Activated naive CD4-positive, alpha-beta T cell treated with anti-CD3 and anti-CD28 coated beads, Interleukin-2, amount 10 ng/mL, durations not matched to agents 5 hours and 36 hours (primary cell): ENCODE data around the gene FHAD1. TPM values are rescaled to one million over a fixed set of nuclear protein-coding genes. Genes with fewer than 3 reads are reported as not detected.

Experiments used
- total RNA-seq, 2 experiments: library from RNA; stranded (reverse); gene quantifications; one replicate each; pipeline ENCODE4 v1.2.3, GENCODE V29; 2021

FHAD1 gene
- total RNA-seq = under 1 TPM; 0.18 to 0.46 TPM

DNA sequence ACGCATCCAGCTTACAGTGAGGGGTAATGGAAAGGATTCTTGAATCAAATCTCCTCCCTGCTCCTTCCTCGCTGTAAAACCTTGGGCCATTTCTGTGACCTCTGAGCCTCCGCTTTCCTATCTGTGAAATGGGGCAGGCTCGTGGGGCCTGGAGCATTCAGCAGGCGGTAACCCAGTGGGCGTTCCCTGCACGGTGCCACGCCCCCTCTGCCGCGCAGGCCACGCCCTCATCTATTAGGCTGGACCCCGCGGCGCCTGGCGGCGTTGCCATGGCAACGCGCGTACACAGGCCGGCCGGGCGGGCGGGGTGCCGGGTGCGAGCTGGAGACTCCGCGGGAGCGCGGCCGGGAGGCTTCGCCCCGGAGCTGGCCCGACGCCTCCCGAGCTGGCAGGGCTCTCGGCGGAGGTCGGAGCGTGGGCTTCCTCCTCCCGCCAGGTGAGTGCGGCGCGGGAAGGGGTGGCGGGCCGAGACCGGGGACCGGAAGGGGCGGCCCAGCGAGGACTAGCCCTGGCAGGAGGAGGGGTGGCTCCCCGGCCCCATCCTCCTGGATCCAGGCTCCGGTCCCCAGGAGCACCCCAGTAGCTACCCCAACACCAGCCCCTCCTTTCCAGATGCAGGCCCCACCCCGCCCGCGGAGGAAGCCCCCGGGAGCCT lies at the start of gene FHAD1:
FHAD1 (plus strand) TSS at position 264 of the 655 bp plus-strand sequence. CDS start 4,562 bp downstream, outside the sequence.

DNA sequence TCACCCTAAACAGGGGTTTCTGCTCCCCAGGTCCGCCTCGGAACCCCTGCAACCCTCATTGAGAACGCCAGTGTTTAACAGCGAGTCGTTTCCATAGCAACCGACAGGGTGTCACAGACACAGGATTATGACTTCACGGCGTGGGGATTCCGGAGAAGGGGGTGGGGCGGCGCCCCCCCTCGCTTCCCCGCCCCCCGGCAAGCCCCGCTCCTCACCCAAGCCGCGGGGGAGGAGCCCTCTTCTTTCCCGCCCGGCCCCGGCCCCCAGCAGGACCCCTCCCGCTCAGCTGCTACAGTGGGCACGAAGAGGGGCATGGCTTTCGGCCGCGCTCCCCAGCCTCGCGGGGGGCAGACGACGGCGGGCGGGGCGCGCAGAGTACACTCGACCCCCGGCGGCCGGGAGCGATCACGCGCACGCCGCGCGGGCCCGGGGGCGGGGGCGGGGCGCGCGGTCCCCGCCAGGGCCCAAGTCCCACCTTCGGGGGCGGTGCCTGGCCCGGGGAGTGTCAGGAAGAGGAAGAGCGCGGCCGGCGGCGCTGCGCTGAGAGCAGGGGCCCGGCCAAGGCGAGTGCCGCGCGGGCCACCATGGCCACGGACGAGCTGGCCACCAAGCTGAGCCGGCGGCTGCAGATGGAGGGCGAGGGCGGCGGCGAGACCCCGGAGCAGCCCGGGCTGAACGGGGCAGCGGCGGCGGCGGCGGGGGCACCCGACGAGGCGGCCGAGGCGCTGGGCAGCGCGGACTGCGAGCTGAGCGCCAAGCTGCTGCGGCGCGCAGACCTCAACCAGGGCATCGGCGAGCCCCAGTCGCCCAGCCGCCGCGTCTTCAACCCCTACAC lies 162.6 kb downstream of the FHAD1 start, which contains the start of gene EFHD2:
EFHD2 (plus strand) TSS at position 501 of the 835 bp plus-strand sequence; CDS start at position 585, 84 bp downstream.

Other genes starting within 250 kb of the FHAD1 start
- gene TMEM51, start 93.5 kb upstream of the FHAD1 start, total RNA-seq = under 1 TPM; 0.26 to 0.28 TPM
- 10 to 100 TPM; 51.8 to 52.3 TPM for gene EFHD2, start 162.7 kb downstream of the FHAD1 start, total RNA-seq
- under 1 TPM in 1 of 2 experiments, not detected in 1; 0.38 TPM for gene CTRC, start 191.2 kb downstream of the FHAD1 start, total RNA-seq
- not detected for gene CELA2A, start 209.5 kb downstream of the FHAD1 start, total RNA-seq
- not detected for gene CELA2B, start 228.9 kb downstream of the FHAD1 start, total RNA-seq